Thymus (tissue), 11 donors: Measurements from ENCODE around the gene BRSK1. TPM values are rescaled to one million over a fixed set of nuclear protein-coding genes. Genes with fewer than 3 reads are reported as not detected.
A peak's percentile ranks its signal among the peaks of the same experiment; 100 is the strongest.

Experiments
- DNase-seq, 9 donors: peaks; one replicate each; pipeline ENCODE4 v3.0.0-alpha.2; 2013; ENCODE audit warnings: low spot score in 9 of 9, low read depth in 6 of 9, missing footprints in 1 of 9
- H3K27ac ChIP-seq, 2 donors: one replicate each; pipeline ENCODE4 v1.5.1; 2013; ENCODE audit warnings: control low read depth in 1 of 2, low read depth in 1 of 2, low read length in 1 of 2, mild to moderate bottlenecking in 1 of 2, moderate library complexity in 1 of 2
- H3K27me3 ChIP-seq, 2 donors: one replicate each; pipeline ENCODE4 v1.5.1; 2013; ENCODE audit warnings: low read length in 1 of 2; ENCODE audit not compliant: control insufficient read depth in 2 of 2, insufficient read depth in 1 of 2
- H3K36me3 ChIP-seq, 2 donors: one replicate each; pipeline ENCODE4 v1.5.1; 2013; ENCODE audit warnings: low read length in 1 of 2, mild to moderate bottlenecking in 1 of 2, moderate library complexity in 1 of 2; ENCODE audit not compliant: control insufficient read depth in 2 of 2, insufficient read depth in 2 of 2
- H3K4me1 ChIP-seq, 2 donors: one replicate each; pipeline ENCODE4 v1.5.1; 2013; ENCODE audit warnings: low read length in 2 of 2; ENCODE audit not compliant: control insufficient read depth in 2 of 2, insufficient read depth in 2 of 2
- H3K4me3 ChIP-seq, 2 donors: one replicate each; pipeline ENCODE4 v1.5.1; 2013; ENCODE audit warnings: low read length in 2 of 2, control low read depth in 1 of 2, mild to moderate bottlenecking in 1 of 2
- H3K9me3 ChIP-seq, 2 donors: one replicate each; pipeline ENCODE4 v1.5.1; 2013; ENCODE audit warnings: low read length in 1 of 2, mild to moderate bottlenecking in 1 of 2; ENCODE audit not compliant: control insufficient read depth in 2 of 2, insufficient read depth in 1 of 2
- WGBS: extraction: QIAGEN DNeasy Blood & Tissue Kit; methylation state at CpG from one replicate; pipeline ENCODE4 v1.1.7; 2013; 5-methylcytosine and 5-hydroxymethylcytosine counted together
- polyA plus RNA-seq: library from polyadenylated mRNA; stranded (reverse); fragments of 200-250 nt; gene quantifications from one replicate; pipeline ENCODE4 v1.2.3, GENCODE V29; 2013
- total RNA-seq: library from RNA; stranded (reverse); fragments of 120-200 nt; gene quantifications from one replicate; pipeline ENCODE4 v1.2.4, GENCODE V29; 2013
- donor health status: healthy.

The BRSK1 gene
- total and polyA plus RNA-seq, 2 donors = 2.9 to 3.1 TPM

DNA sequence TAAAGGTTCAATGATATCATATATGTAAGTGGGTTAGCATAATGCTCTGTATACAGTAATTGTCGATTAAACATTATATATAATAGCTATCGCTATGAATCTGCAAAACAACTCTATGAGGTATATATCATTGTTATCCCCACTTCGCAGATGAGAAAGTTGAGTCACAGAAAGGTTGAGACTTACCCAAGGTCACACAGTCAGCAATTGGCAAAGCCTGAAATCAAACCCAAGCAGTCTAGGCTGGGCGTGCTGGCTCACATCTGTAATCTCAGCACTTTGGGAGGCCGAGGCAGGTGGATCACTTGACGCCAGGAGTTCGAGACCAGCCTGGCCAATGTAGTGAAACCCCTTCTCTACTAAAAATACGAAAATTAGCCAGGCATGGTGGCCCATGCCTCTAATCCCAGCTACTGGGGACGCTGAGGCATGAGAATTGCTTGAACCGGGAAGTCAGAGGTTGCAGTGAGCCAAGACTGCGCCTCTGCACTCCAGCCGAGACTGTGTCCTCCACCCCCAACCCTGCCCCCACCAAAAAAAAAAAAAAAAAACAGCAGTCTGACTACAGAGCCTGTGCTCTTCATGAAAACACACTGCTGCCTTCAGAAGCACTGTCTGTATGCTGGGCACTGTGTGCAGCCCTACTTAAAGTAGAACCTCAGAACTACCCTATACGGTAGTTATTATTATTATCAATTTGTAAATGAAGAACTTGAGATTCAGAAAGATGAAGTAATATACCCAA is 5.2 kb upstream of the BRSK1 start:
- DNase-seq = no peak
- Histone ChIP-seq H3K27me3 (peaks cover 0 to 8% of the 10 kb centered on the region in 2 donors), H3K4me3 (no peak overlapping the region), H3K27ac (no peak overlapping the region), H3K4me1 (peaks cover 7 to 20% of the 10 kb centered on the region in 2 donors), H3K9me3 (no peaks in the 10 kb centered on the region), H3K36me3 (peaks cover 12 to 22% of the 10 kb centered on the region in 2 donors)
- 96% methylated on average over 13 of the region's 13 CpGs for WGBS

DNA sequence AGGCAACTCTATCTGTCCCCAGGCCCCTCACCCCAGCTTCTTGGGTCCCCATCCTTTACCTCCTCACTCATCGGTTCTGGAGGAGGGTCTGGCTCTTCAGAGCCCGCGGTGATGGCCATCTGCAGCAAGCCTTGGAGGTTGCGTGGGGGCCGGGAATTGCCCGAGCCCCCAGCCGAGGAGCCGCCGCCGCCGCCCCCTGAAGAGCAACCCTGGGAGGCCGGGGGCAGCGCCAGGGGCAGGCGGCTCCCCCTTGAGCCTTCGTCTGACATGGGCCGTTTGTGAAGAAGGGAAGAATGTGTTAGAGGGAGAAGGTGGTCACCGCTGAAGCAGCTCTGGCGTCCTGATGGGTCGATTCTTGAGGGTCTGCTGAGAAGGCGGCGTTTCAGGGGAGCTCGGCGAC is 4.5 kb upstream of the BRSK1 start:
- DNase-seq = no peak
- peaks cover 7 to 21% of the 10 kb centered on the region in 2 donors for H3K4me1 ChIP-seq
- peak overlapping the region in 1 of 2 donors; percentile 82 for H3K27ac ChIP-seq
- WGBS = 18% methylated on average over 23 of the region's 23 CpGs
- H3K36me3 ChIP-seq = peaks cover 12 to 16% of the 10 kb centered on the region in 2 donors
- peaks cover 0 to 9% of the 10 kb centered on the region in 2 donors for H3K27me3 ChIP-seq
- no peaks in the 10 kb centered on the region for H3K9me3 ChIP-seq
- peak overlapping the region; percentile 85 to 90 for H3K4me3 ChIP-seq

DNA sequence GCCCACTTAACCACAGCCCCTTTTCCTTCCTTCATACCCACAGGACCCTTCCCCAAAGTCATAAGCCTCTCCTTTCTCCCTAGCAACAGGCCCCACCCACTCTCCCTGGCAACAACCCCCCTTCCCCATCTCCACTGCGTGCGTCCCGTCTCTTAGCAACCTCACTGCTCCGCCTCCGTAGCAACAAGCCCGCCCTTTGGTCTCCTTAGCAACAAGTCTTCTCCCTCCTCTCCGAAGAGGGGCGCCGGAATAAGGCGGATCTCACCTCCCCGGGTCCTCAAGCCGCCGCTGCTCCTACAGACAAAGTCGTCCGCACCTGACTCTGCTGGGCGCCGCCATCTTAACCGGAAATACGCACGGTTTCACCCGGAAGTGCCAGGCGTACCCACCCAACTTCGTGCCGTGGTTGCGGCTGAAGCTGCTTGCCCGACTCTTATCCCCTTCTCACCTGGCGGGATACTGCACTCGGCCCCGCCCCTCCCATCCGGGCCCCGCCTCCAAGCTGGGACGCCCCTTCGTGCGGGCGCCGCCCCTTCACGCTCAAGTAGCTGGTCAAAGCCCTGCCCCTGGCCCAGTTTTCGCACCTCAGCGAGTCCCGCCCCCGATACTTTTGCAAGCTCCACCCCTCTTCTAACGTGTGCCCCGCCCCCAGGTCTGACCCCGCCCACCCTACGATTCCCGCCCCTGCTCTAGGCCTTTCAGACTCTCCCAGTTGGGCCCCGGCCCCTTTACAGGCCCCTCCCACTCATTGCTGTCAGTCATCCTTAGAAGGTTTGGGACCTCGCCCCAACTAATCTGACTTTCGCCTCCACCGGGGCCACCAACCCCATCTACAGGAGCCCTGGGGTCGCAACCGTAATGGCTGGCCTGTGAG is 3.8 kb upstream of the BRSK1 start, which contains the start of gene HSPBP1:
HSPBP1 (minus strand) TSS at position 341 of the 874 bp plus-strand sequence. CDS start 502 bp downstream, outside the sequence.
- peaks cover 8 to 13% of the 10 kb centered on the region in 2 donors for H3K36me3 ChIP-seq
- peaks cover 7 to 21% of the 10 kb centered on the region in 2 donors for H3K4me1 ChIP-seq
- no peaks in the 10 kb centered on the region for H3K9me3 ChIP-seq
- H3K27ac ChIP-seq = peak within 1 kb of the TSS; percentile 82 to 91
- H3K27me3 ChIP-seq = peaks cover 0 to 15% of the 10 kb centered on the region in 2 donors
- H3K4me3 ChIP-seq = peak within 1 kb of the TSS; percentile 85 to 90
- 6% methylated on average over 52 of the region's 52 CpGs for WGBS
- DNase-seq = peak; percentile 80 to 95 (median 88)

DNA sequence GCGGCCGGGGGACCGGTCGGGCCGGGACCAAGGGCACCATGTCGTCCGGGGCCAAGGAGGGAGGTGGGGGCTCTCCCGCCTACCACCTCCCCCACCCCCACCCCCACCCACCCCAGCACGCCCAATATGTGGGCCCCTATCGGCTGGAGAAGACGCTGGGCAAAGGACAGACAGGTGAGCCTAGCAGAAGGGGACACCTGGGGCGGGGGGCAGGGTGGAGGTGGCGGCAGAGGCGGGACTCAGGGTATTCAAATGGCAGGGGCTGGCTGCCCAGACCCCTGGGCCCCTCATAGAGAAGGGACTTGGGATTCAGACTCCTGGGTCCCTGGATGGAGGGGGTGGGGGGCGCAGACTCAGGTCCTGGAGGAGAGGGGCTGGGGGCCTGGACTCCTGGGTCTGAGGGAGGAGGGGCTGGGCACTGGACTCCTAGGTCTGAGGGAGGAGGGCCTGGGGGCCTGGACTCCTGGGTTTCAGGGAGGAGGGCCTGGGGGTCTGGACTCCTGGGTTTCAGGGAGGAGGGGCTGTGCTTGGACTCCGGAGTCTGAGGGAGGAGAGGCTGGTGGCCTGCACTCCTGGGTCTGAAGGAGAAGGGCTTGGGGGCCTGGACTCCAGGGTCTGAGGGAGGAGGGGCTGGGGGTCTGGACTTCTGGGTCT is 735 bp downstream of the BRSK1 start:
- H3K4me3 ChIP-seq = peak overlapping the region in 1 of 2 donors; percentile 32
- peaks cover under 1 to 13% of the 10 kb centered on the region in 2 donors for H3K4me1 ChIP-seq
- peaks cover 0 to 18% of the 10 kb centered on the region in 2 donors for H3K27me3 ChIP-seq
- no peaks in the 10 kb centered on the region for H3K9me3 ChIP-seq
- 54% methylated on average over 16 of the region's 16 CpGs for WGBS
- H3K27ac ChIP-seq = no peak overlapping the region
- no peaks in the 10 kb centered on the region for H3K36me3 ChIP-seq
- no peak for DNase-seq

DNA sequence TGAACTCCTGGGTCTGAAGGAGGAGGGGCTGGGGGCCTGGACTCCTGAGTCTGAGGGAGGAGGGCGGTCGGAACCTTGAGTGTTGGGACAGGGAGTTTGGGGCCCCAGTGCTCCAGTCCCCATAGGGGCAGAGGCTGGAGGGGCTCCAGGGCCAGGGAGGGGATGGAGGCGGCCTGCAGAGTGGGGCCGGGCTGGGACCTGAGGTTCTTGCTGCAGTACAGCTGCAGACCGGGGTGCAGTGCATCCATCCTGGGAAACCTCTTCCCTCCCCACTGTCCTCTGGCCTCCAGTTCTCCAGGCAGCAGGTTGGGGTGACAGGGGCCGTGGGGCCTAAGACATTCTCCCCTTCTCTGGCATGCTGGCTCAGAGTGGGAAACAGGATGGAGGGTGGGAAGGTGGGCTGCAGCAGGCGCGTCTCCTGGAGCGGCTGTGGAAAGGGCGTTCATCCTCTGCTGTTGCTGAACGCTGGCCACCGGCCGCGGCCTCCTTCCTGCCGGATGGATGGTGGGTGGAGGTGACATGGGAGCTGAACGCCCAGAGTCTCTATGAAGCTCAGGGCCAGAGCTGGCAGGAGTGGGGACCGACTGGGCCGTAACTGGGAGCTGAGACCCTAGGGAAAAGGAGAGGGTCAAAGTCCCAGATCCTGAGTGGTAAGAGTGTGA is 1.6 kb downstream of the BRSK1 start:
- 94% methylated on average over 18 of the region's 18 CpGs for WGBS
- no peak for DNase-seq
- no peak overlapping the region for H3K27ac ChIP-seq
- H3K4me3 ChIP-seq = no peak overlapping the region
- H3K9me3 ChIP-seq = no peaks in the 10 kb centered on the region
- H3K36me3 ChIP-seq = no peaks in the 10 kb centered on the region
- peaks cover 0 to 11% of the 10 kb centered on the region in 2 donors for H3K4me1 ChIP-seq
- peaks cover 0 to 18% of the 10 kb centered on the region in 2 donors for H3K27me3 ChIP-seq

DNA sequence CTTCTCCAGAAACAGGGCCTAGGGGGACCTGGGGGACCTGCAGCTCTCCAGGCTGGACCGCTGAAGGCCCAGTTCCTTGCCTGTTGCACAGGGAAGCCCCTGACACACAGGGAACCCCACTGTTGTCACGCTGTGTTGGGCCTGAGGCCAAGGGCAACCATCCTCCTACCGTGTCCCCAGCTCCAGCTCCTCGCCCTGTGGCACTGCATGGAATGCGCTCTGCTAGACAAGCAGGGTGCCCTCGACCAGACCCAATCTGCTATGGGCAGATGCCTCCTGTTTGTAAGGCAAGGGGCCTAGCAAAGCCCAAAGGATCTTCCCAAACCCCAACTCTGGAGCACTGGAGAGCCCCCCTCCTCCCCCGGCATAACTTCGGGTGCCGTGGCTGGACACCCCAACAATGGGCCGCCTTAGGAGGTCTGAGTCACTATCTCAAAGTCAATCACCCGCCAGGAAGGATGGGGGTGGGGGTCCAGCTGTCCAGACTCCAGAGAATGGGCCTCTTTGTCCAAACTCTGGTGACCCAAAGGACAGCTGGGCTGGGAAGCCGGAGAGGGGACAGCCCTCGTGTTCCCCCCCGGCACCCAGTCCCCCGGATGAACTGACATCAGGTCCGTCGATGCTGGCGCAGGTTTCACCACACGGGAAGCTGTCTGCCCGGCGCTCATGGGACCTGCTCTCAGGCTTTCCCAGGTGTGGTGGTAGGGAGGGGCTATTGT is 3.7 kb downstream of the BRSK1 start:
- Histone ChIP-seq H3K27ac (no peak overlapping the region), H3K9me3 (no peaks in the 10 kb centered on the region)
- WGBS = 97% methylated on average over 21 of the region's 21 CpGs

DNA sequence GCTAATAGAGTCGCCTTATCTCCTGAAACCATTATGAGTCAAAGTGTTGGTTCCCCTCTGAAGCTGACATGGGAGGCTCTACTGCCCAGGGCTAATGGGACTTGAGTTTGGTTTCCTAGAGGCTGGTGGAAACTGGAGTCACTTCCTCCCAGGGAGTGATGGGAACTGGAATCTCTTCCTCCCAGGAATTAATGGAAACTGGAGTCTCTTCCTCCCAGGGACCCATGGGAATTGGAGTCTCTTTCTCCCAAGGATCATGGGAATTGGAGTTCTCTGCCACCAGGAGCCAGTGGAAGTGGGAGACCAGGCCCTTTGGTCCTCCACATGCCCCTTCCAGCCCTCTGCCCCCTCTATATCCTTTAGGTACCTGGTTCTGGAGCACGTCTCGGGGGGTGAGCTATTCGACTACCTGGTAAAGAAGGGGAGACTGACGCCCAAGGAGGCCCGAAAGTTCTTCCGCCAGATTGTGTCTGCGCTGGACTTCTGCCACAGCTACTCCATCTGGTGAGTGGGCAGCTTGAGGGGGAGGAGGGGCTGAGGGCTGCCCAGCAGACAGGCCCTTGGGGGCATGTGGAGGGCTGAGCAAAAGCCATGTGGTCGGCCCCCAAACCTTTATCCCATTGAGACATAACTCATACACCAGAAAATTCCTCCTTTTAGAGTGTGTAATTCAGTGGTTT is 5.5 kb downstream of the BRSK1 start:
- H3K4me1 ChIP-seq = peaks cover 0 to 10% of the 10 kb centered on the region in 2 donors
- H3K27ac ChIP-seq = no peak overlapping the region
- no peaks in the 10 kb centered on the region for H3K36me3 ChIP-seq
- peaks cover 0 to 10% of the 10 kb centered on the region in 2 donors for H3K27me3 ChIP-seq
- 98% methylated on average over 9 of the region's 9 CpGs for WGBS
- DNase-seq = no peak
- H3K9me3 ChIP-seq = no peaks in the 10 kb centered on the region
- no peak overlapping the region for H3K4me3 ChIP-seq

More for the DNA sequence above, 3.7 kb downstream of the BRSK1 start:
- Histone ChIP-seq H3K4me1 (peaks cover 0 to 9% of the 10 kb centered on the region in 2 donors), H3K4me3 (no peak overlapping the region), H3K27me3 (peaks cover 0 to 18% of the 10 kb centered on the region in 2 donors), H3K36me3 (no peaks in the 10 kb centered on the region)
- DNase-seq = no peak
